HG03045 (cell line): Measurements from ENCODE around the gene LYPD4.
"Not testable (repeated sequence)": the region's sequence is repeated elsewhere in the genome, so short reads cannot be mapped to it uniquely, and the experiment has no call there.

Experiments used
- ATAC-seq: cut with Tn5 transposase; IDR thresholded peaks from one replicate; pipeline ENCODE4 v1.9.1; 2021; ENCODE audit warnings: mild to moderate bottlenecking, moderate library complexity; ENCODE audit not compliant: unreplicated experiment

Gene LYPD4

DNA sequence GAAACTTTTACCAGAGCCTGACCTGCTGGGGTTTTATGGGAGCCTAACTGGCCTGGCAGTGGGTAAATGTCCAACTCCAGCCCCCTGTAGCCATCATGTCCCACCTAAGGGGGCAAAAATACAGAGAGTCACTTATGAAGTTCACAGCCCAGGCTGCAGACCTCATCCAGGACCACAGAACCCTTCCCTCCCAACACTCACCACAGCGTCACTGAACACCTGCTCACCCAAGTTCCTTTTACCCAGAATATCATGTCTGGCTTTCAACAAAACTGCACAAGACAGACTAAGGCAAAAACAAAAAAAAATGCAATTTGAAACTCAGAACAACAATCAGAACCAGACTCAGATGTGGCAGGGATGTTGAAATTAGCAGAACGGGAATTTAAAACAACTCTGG is 41.7 kb downstream of the LYPD4 start:
- ATAC-seq, result no peak

DNA sequence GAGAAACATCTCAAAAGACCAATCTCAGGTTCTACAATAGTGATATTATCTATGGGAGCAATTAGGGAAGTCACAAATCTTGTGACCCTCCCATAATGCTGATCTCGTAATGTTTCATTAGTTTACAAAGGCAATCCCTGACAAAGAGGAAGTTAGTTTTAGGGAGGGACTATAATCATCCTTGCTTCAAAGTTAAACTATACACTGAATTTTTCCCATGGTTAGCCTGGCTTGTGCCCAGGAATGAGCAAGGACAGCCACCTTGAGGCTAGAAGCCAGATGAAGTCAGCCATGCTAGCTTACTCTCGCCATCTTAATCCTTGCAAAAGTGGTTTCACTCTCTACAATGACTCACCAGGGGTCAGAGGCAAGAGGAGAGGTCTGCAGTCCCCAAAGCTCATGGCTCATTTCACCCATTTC is 42.7 kb downstream of the LYPD4 start:
- ATAC-seq, result no peak

DNA sequence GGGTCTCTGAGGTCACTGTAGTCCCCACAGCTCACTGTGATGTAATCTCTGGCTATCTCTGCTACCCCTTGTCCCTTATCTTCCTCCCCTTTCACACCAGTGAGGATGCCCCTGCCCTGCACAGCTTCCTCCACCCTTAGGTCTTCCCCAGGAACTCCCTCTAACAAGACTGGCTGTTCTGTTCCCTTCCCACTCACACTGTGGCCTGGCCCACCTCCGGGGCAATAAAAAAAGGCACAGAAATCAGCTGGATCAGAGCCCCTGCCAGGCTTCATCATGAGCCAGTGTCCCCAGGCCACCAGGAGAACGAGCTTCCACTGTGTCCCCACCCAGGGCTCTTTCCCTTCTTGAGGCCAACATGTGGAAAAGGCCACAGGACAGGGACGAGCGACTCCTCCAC is 43.5 kb downstream of the LYPD4 start:
- no peak for ATAC-seq

DNA sequence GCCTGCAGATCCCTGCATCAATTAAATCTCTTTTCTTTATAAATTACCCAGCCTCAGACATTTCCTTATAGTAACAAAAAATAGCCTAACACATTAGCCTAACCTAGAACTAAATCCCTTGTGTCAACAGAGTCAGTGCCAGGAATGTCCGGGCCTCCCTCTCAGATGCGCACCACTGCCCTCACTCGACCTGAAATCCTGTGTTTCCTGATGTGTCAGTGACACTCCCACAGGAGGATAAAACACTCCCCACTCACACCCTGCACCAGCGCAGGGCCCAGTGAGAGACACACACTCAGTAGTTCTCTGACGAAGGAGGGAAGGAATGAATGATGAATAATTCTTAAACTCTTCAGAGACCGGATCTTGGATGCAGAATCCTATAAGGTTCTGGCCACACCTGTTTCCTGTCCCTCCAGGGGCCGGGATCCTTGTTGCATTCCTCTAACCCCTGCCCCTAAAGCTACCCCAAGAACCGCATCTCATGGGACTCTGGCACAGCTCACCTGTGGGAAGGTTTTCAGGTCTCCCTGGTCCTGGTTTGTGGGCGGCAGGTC is 45.0 kb downstream of the LYPD4 start:
- ATAC-seq, result no peak

DNA sequence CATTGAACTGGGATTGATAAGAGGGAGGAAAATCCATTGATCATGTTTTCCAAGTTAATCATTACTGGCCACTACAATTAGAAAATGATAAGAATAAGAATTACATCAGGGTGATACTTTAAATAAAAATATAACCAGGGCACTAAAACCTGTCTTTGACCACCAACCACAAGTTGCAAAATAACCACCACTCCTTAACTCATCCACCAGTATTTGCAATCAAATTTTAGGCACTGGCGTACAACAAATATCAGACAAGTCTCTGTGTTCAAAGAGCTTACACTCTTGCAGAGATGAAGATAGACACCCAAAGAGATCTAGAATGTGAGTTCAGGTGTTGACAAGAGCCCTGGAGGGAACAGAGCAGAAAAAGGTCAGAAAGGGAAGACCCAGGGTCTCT is 47.6 kb downstream of the LYPD4 start:
- no peak for ATAC-seq

DNA sequence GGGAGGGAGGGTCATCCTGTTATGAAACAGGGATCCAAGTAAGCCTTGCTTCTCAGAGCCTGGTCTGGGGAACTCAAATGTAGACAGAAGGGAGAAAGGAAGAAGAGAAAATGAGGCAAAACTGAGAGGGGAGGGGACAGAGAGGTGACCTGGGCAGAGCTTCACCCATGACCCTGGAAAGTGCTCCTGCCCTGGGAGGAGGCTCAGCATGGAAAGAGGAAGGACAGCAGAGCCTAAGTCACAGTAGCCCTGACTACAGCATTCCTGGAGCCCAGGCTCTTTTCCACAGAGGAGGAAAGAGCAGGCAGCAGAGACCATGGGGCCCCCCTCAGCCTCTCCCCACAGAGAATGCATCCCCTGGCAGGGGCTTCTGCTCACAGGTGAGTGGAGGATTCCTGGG is 48.1 kb downstream of the LYPD4 start, which contains the start of gene CEACAM3:
Gene CEACAM3 (plus strand): TSS at position 226 of the 400 bp plus-strand sequence. CDS start 91 bp downstream, at position 317.
- no peak for ATAC-seq

DNA sequence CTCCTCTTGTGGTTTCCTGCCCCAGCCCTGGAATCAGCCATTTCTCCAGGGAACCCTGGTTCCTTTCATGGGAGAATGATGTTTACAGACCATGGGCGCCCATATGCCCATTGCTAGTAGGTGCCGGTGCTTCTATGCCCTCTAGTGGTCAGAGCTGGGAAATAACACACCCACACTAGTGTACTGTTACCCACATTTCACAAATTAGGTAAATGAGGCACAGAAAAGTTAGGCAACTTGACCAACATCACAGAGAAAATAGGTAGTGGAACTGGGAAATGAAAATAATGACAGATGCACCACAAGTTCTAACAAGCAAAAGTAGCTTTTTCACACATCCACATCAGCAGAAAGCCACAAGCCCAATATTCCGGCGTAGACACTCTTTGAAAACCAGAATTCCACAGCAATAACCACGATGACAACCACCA is 49.4 kb downstream of the LYPD4 start:
- no peak for ATAC-seq

DNA sequence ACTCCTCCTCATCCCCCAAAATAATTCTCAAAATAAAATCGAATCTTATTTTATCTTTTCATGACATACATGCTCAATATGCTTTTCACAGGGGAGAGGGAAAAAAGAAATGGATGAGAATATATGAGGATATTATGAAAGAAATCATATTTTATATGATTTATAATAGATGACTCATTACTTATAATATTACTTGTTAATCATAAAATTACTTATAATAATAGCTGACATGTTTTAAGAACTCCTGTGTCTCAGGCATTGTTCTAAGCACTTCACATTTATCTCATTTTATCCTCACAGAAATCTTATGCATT is 51.1 kb downstream of the LYPD4 start:
- no peak for ATAC-seq

DNA sequence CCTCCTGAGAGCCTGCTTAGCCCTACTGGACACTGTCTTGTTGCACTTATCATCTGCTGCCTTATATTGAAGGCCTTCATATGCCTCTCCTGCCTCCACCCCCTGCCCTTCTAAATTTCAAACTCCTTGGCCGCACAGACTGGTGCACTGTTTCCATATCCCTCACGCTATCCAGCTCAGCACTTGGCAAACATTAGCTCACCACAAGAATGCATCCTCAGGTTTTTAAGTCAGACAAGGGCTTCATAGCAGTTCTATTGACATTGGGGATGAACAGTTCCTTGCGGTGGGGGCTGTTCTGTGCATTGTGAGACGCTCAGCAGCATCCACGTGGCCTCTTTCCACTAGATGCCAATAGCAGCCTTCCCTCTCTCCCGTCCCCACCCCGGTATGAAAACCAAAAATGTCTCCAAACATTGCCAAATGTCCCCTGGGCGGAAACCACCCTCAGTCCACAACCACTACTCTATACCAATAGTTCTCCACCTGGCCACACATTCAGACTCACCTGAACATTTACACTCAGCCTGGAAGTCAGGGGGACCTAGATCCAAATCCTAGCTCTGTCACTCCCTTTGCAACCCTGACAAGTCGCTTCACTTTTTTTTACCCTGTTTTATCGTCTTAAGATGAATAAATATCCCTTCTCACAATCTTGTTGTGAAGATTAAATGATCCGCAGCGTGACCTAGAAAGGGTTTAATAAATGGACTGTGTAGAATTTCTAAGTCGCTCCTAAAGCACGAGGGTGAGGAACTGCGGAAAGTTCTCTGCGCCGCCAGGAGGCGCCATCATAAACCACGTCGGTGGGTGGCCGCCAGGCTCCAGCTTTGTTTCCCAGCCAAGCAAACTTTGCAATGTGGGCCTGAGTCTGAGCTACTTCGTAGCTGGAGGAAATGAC is 51.7 kb downstream of the LYPD4 start:
- ATAC-seq, result no peak

DNA sequence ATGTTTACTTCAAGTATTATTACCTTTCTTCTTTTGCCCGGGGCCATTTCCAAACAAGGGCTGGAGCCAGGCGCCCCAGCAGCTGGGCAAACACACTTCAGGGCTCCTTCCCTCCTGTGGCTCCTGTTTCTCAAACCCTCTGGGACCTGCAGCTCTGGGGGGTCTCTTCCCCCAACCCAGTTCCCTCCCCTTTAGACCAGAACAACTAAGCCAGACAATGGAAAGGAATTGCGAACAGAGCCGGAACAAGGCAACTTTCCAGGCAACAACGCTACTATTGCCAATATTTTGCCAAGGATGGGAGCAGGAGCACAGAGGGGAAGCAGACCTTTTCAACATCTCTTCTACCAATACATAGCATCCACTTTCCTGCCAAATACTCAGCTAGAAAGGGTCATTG is 55.4 kb downstream of the LYPD4 start:
- not testable (repeated sequence) for ATAC-seq

DNA sequence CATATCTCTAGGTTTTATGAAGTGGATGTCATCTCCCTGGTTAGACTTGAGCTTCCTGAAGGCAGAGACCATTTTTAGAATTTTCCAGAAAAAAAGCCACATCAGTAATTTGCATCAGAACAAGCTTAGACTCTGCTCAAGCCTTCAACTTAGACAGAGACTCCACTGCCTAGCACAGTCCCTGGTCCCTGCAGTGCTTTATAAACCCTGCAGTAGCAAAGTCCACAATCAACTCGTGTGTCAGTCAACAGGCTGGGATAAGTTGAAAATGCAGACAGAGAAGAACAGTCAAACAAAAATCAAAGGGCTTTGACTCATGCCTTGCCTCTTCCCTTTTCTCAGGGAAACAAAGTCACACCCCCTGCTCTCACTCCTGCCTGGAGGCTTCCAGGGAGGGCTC is 56.0 kb downstream of the LYPD4 start:
- not testable (repeated sequence) for ATAC-seq
